NCI-H226 (cell line): Measurements from ENCODE around the gene PKD1.

Experiments
- DNase-seq: peaks from one replicate; pipeline ENCODE4 v3.0.0-alpha.2; 2015

The PKD1 gene

DNA sequence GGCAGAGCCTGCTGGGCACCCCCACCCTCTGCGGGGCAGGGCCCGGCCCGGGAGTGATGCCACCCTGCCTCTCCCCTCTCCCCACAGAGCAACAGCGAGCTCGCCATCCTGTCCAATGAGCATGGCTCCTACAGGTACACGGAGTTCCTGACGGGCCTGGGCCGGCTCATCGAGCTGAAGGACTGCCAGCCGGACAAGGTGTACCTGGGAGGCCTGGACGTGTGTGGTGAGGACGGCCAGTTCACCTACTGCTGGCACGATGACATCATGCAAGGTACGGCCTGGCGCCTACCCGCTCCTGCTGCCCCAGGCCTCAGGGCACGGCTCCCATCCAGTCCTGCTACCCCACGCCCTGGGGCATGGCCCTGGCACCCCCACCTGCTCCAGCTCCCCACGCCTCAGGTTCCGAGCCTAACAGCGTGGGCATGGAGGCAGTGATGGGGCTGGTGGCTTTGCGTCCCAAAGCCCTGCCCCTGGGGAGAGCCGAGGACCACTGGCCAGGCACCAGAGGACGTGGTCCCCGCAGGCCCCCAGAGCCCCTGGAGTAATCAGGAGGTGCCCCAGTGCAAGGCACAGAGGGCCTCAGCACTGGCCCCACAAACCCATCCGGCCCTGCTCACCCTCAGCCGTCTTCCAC, 49.5 kb downstream of the PKD1 start:
- no peak for DNase-seq

DNA sequence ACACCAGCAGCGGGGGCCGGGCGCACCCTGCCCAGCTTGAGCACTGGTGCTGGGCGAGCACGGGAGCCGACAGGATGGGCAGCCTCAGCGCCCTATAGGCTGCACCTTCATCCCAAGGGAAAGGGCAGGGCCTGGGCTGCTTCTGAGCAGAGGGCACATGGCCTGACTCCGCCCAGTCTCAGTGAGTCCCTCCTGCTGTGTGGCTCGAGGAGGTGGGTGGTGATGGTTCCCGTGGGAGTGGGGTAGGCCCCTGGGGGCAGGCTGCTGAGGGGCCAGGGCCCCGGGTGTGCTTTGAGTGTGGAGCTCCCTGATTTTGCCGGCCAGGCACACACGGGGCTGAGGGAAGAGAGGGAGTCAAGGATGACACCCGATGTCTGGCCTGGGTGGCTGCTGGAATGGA, 50.0 kb downstream of the PKD1 start:
- DNase-seq = no peak

GRCh38 chr16:2084895-2085625, 50.6 kb downstream of the PKD1 start:
- DNase-seq = no peak

GRCh38 chr16:2083876-2084780, 51.6 kb downstream of the PKD1 start:
- DNase-seq = no peak

- DNase-seq = no peak
Measured at GRCh38 chr16:2083409-2083808, 52.3 kb downstream of the PKD1 start.

DNA sequence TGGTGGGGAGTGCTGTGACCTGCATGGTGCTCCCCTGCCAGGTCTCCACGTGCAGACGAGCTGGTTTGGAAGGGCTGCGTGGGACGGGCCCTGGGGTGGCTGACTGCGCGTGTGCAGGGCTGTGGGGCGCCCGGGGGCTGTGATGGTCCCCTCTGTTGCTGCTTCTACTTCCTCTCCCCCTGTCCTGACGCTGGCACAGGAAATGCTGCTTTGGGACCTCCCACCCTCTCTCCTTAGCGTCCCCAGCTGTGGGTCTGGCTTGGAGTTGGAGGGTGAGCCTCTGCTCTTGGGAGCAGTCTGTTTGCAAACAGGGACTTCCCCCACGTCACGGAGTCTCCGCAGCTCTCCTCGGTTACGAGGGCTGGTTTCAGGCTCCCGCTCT, 52.7 kb downstream of the PKD1 start:
- no peak for DNase-seq

GRCh38 chr16:2082171-2082982, 53.3 kb downstream of the PKD1 start:
- peak; percentile 79 for DNase-seq

DNA sequence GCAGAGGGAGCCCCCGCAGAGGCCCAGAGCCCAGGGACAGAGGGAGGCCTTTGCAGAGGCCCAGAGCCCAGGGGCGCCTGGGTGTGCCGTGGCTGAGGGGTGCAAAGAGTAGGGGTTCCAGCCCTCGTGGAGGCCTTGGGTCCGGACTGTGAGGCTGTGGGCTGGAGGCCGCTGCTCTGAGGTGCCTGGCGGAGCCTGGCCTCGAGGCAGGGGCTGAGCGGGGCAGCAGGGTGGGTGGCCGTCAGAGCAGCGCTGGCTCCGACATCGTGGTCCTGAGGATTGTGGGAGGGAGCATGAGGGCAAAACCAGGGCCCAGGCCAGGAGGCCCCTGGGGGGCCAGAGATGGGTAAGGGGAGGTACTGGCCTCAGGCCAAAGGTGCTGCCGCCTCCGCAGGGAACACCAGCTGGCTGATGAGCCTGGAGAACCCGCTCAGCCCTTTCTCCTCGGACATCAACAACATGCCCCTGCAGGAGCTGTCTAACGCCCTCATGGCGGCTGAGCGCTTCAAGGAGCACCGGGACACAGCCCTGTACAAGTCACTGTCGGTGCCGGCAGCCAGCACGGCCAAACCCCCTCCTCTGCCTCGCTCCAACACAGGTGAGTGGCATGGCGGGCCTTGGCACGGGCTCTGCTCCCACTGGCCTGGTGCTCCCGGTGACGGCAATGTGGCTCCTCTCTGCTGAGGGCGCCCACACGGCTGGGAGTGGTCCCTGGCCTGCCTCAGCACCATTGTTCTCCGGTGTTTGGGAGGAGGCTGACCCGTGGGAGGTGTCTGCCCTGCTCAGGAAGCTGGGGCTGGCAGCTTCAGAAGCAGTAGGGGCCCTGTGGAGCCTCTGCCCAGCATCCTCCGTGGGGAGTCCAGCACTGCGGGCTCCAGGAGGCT, 54.3 kb downstream of the PKD1 start:
- no peak for DNase-seq

- DNase-seq = no peak
Measured at GRCh38 chr16:2079991-2080390, 55.7 kb downstream of the PKD1 start.

DNA sequence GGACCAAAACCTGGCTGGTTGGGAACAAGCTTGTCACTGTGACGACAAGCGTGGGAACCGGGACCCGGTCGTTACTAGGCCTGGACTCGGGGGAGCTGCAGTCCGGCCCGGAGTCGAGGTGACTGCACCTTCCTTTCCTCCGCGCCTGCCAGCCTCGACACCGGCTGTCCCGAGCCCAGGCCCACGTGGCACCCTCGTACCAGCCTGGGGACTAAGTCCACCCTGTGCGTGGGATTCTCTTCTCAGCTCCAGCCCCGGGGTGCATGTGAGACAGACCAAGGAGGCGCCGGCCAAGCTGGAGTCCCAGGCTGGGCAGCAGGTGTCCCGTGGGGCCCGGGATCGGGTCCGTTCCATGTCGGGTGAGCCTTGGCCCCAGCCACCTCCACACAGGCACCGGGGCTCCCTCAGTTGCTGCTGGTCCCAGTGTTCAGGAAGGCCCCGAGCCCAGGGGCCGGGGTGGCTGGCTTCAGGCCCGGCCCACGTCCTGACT, 56.3 kb downstream of the PKD1 start:
- no peak for DNase-seq

DNA sequence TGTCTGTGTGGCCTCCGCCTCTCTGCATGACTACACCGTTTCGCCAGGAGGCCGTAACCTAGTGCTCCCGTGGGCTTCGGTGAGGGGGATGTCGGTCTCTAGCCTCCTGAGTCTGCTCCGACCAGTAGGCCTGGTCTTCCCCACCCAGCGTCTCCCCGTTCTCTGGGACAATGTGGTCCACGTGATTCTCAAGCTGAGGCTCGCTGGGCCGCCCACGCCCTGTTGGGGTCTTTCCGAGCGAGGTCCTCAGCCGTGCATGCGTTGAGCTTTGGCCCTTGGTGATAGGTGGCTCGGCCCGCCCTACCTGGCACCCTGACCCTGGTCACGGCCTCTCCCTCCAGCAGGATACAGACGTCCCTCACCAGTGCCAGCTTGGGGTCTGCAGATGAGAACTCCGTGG, 57.0 kb downstream of the PKD1 start:
- no peak for DNase-seq

GRCh38 chr16:2078096-2078495, 57.6 kb downstream of the PKD1 start:
- no peak for DNase-seq

DNA sequence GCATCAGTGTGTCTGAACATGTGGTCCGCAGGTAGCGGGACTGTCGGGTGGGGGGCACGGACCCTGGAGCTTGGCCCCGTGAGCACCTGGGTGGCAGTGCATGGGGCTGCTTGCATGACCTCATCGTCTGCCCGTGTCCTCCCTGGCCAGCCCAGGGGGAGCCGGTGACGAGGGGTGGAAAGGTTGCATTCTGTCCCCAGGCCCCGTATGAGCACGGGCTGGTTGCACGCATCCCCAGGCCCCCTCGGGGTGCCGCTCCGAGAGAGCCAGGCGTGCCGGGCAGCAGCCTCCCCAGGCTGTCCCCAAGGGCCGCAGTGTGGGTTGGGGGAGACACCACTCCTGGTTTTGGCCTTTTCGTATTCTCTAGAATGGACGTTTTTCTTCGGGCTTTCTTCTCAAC, 58.0 kb downstream of the PKD1 start:
- no peak for DNase-seq

- DNase-seq = no peak
Measured at GRCh38 chr16:2077016-2077415, 58.7 kb downstream of the PKD1 start.

- no peak for DNase-seq
Measured at GRCh38 chr16:2076072-2076865, 59.4 kb downstream of the PKD1 start.

- DNase-seq = no peak
Measured at GRCh38 chr16:2075631-2076030, 60.1 kb downstream of the PKD1 start.

GRCh38 chr16:2074071-2074470, 61.6 kb downstream of the PKD1 start:
- DNase-seq = no peak

GRCh38 chr16:2072926-2073325, 62.8 kb downstream of the PKD1 start:
- DNase-seq = no peak

- DNase-seq = no peak
Measured at GRCh38 chr16:2071454-2072202, 64.1 kb downstream of the PKD1 start.
